Kidney glomerular epithelial cell (primary cell): ENCODE results near the gene HOXC4.
"Not testable (repeated sequence)": the region's sequence is repeated elsewhere in the genome, so short reads cannot be mapped to it uniquely, and the experiment has no call there.

Source experiments
- DNase-seq: peaks from one replicate; lab custom pipeline; 2025; lab: John Stamatoyannopoulos, UW

HOXC4 gene

DNA sequence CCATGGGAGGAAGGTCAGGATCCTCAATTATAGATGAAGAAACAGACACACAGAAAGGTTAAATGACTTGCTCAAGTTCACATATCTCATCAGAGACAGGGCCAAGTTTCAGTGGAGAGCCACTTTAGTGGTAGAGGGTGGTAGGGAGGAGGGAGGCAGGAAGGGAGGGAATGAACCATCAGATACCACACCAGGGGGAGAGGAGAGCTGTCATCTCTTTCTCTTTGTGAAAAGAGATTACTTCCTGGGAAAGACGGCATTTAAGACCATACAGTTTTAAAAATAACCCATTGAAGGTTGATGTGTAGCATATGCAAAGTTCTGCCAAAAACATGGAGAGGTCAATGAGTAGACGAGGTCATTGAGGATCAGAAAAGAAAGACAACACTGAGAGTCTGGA is 39.3 kb downstream of the HOXC4 start:
- DNase-seq = not testable (repeated sequence)

DNA sequence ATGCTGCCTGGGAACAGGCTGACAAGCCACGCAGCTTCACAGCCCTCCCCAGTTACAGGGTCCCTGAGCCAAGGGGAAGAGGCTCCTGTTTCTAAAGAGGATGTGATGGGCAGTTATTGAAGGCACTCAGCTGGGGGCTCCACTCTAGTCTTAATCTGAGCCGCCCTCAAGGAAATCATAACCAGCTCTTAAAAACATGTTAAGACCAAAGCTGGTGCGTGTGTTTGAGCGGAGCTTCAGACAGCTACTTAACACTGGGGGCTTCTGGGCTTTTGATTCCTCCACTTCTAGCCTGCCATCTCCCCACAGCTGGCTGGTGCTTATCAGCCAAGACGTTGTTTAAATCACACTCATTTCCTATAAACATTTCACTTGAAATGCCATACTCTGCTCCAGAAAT is 42.3 kb downstream of the HOXC4 start:
- not testable (repeated sequence) for DNase-seq

- DNase-seq = not testable (repeated sequence)
Measured at GRCh38 chr12:54098644-54099043, 45.0 kb downstream of the HOXC4 start.

DNA sequence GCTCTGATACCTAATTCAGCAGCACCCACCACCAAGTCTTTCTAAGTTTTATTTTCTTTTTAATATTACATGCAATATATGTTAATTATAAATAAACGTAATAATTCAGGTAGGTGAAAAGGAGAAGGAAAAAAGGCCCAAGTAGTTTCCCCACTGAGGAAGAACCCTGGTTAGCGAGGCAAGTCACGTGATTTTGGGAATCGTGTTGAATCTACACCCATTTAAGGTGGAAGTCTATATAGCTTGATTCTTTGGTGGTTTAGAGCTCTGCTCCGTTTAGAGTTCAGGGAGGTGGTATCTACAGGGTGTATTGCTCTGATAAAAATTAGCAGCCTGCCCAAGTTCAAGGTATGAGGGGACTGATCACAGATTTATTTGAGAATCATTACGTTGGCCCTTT is 47.0 kb downstream of the HOXC4 start:
- not testable (repeated sequence) for DNase-seq

- not testable (repeated sequence) for DNase-seq
Measured at GRCh38 chr12:54102223-54102622, 48.6 kb downstream of the HOXC4 start.

DNA sequence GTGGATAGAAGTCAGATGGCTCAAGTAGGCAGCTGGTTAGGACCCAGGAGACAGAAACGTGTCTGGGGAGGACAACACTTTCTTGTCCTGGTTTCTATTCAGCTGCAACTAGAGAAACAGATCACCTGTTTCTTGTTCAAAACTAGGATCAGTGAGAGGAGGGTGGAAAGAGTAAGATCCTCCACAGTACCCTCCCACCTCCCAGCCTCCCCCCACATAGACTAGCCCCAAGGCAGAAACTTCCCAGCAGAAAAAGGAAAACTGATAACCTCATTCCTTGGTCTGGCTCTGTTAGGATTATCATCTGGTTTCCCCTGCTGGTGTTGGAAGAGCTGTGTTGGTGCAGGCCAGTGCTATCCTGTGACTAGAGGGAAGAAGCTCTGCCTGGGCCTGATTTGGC is 50.2 kb downstream of the HOXC4 start:
- DNase-seq = not testable (repeated sequence)
